ENCODE measurements around the gene RBM38. TPM values are rescaled to one million over a fixed set of nuclear protein-coding genes. Genes with fewer than 3 reads are reported as not detected.

RBM38 gene
- total and polyA plus RNA-seq, 2 of the 13 experiments (the other 11 are each of a cell fraction or from before 2014, with no cell fraction given): 24.2 to 34.2 TPM

DNA sequence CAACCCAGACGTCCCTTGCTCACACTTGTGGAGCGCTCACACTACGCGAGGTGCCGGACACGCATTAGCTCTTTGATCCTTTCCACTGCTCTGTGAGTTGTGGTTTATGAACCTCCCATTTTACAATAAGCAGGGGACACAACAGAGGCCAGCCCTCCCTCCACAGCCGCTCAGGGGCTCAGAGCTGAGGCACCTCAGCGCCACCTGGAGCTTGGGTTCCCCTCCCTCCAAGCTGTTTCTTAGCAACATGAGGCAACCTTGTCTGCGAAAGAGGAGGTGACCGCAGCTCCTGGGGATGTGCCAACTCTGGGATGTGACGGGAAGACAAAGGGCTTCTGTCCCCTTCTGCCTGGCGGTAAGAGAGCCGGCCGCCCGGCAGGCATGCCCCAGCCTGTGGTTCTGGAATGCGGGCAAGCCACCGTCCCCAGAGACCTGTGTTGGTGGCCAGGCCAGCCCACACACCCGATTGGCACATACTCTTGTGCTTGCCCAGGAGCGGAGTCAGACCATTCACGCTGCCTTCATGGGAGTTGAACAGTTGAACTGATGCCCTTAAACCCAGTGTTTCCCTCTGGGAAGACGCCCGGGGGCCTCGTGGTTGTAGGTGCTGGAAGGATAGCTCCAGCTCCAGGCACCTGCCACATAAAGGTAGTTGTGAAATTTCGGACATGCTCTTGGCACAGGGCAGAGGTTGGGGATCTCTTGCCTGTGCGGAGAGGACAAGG lies 44.5 kb downstream of the RBM38 start (continued):
- TF ChIP-seq, protein P1, sequence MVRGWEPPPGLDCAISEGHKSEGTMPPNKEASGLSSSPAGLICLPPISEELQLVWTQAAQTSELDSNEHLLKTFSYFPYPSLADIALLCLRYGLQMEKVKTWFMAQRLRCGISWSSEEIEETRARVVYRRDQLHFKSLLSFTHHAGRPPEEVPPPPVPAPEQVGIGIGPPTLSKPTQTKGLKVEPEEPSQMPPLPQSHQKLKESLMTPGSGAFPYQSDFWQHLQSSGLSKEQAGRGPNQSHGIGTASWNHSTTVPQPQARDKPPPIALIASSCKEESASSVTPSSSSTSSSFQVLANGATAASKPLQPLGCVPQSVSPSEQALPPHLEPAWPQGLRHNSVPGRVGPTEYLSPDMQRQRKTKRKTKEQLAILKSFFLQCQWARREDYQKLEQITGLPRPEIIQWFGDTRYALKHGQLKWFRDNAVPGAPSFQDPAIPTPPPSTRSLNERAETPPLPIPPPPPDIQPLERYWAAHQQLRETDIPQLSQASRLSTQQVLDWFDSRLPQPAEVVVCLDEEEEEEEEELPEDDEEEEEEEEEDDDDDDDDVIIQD (CRISPR knock-in tag; IDR thresholded peaks at IDR 0.05; ENCODE audit: low read depth): no peak
- TF ChIP-seq, protein P2, sequence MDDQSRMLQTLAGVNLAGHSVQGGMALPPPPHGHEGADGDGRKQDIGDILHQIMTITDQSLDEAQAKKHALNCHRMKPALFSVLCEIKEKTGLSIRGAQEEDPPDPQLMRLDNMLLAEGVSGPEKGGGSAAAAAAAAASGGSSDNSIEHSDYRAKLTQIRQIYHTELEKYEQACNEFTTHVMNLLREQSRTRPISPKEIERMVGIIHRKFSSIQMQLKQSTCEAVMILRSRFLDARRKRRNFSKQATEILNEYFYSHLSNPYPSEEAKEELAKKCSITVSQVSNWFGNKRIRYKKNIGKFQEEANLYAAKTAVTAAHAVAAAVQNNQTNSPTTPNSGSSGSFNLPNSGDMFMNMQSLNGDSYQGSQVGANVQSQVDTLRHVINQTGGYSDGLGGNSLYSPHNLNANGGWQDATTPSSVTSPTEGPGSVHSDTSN (CRISPR knock-in tag; IDR thresholded peaks at IDR 0.05; ENCODE audit: borderline replicate concordance): no peak
- TF ChIP-seq, protein P3, sequence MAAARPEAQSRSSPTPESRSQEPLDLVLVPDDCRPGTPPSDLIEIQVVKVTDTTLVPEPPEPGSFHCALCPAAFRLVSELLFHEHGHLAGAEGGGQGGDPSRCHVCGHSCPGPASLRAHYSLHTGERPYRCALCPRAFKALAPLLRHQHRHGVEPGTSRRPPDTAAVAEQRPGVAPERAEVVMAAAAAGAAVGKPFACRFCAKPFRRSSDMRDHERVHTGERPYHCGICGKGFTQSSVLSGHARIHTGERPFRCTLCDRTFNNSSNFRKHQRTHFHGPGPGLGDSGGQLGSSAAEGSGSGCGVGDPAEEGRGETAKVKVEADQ (CRISPR knock-in tag; IDR thresholded peaks at IDR 0.05; ENCODE audit: borderline replicate concordance): peak; percentile 48; the same call in 1 of the 2 replicates
- TF ChIP-seq, protein P4, sequence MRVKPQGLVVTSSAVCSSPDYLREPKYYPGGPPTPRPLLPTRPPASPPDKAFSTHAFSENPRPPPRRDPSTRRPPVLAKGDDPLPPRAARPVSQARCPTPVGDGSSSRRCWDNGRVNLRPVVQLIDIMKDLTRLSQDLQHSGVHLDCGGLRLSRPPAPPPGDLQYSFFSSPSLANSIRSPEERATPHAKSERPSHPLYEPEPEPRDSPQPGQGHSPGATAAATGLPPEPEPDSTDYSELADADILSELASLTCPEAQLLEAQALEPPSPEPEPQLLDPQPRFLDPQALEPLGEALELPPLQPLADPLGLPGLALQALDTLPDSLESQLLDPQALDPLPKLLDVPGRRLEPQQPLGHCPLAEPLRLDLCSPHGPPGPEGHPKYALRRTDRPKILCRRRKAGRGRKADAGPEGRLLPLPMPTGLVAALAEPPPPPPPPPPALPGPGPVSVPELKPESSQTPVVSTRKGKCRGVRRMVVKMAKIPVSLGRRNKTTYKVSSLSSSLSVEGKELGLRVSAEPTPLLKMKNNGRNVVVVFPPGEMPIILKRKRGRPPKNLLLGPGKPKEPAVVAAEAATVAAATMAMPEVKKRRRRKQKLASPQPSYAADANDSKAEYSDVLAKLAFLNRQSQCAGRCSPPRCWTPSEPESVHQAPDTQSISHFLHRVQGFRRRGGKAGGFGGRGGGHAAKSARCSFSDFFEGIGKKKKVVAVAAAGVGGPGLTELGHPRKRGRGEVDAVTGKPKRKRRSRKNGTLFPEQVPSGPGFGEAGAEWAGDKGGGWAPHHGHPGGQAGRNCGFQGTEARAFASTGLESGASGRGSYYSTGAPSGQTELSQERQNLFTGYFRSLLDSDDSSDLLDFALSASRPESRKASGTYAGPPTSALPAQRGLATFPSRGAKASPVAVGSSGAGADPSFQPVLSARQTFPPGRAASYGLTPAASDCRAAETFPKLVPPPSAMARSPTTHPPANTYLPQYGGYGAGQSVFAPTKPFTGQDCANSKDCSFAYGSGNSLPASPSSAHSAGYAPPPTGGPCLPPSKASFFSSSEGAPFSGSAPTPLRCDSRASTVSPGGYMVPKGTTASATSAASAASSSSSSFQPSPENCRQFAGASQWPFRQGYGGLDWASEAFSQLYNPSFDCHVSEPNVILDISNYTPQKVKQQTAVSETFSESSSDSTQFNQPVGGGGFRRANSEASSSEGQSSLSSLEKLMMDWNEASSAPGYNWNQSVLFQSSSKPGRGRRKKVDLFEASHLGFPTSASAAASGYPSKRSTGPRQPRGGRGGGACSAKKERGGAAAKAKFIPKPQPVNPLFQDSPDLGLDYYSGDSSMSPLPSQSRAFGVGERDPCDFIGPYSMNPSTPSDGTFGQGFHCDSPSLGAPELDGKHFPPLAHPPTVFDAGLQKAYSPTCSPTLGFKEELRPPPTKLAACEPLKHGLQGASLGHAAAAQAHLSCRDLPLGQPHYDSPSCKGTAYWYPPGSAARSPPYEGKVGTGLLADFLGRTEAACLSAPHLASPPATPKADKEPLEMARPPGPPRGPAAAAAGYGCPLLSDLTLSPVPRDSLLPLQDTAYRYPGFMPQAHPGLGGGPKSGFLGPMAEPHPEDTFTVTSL (CRISPR knock-in tag; IDR thresholded peaks at IDR 0.05; ENCODE audit: borderline replicate concordance): no peak; the same call in 1 of the 2 replicates
- TF ChIP-seq, protein P5, sequence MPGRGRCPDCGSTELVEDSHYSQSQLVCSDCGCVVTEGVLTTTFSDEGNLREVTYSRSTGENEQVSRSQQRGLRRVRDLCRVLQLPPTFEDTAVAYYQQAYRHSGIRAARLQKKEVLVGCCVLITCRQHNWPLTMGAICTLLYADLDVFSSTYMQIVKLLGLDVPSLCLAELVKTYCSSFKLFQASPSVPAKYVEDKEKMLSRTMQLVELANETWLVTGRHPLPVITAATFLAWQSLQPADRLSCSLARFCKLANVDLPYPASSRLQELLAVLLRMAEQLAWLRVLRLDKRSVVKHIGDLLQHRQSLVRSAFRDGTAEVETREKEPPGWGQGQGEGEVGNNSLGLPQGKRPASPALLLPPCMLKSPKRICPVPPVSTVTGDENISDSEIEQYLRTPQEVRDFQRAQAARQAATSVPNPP (CRISPR knock-in tag; IDR thresholded peaks at IDR 0.05): no peak
- TF ChIP-seq ATF7-NPFF (CRISPR knock-in tag; IDR thresholded peaks at IDR 0.05; ENCODE audit: low read depth): no peak
- no peak for TF ChIP-seq BRD4 (CRISPR knock-in tag; IDR thresholded peaks at IDR 0.05)
- no peak for TF ChIP-seq ZNF558 (CRISPR knock-in tag; IDR thresholded peaks at IDR 0.05; ENCODE audit: borderline replicate concordance)
- no peak for TF ChIP-seq RBFOX2 (IDR thresholded peaks at IDR 0.05; ENCODE audit: low read depth, low read length)
- no peak for TF ChIP-seq ZNF790 (CRISPR knock-in tag; IDR thresholded peaks at IDR 0.05; ENCODE audit: borderline replicate concordance)
- TF ChIP-seq YY1 (IDR thresholded peaks at IDR 0.05; ENCODE audit: insufficient read depth, insufficient replicate concordance, low read depth, low read length): no peak
- no peak for TF ChIP-seq ZNF557 (CRISPR knock-in tag; IDR thresholded peaks at IDR 0.05)
- peak; percentile 82; the same call in 1 of the 2 replicates for TF ChIP-seq NRL (CRISPR knock-in tag; IDR thresholded peaks at IDR 0.05; ENCODE audit: borderline replicate concordance)
- no peak for TF ChIP-seq ZNF460 (CRISPR knock-in tag; IDR thresholded peaks at IDR 0.05; ENCODE audit: borderline replicate concordance)
- TF ChIP-seq ZNF569 (CRISPR knock-in tag; IDR thresholded peaks at IDR 0.05; ENCODE audit: borderline replicate concordance): no peak
- no peak for TF ChIP-seq KDM6A (CRISPR knock-in tag; IDR thresholded peaks at IDR 0.05; ENCODE audit: low read depth)
- no peak for TF ChIP-seq JUNB (CRISPR knock-in tag; IDR thresholded peaks at IDR 0.05; ENCODE audit: borderline replicate concordance)
